K562 (cell line): ENCODE results near the gene GCKR. TPM values are rescaled to one million over a fixed set of nuclear protein-coding genes. Genes with fewer than 3 reads are reported as not detected.
A peak's percentile ranks its signal among the peaks of the same experiment; 100 is the strongest.

Source experiments
- BMI1 ChIP-seq: fragments of 150-350 bp; IDR thresholded peaks from 2 replicates; pipeline ENCODE4 v1.6.1; 2014; ENCODE audit warnings: low read length
- C11orf30 ChIP-seq: fragments of 450-650 bp; IDR thresholded peaks from 2 replicates; pipeline ENCODE4 v1.6.1; 2016; ENCODE audit warnings: low read depth, mild to moderate bottlenecking
- EHMT2 ChIP-seq: fragments of 450-650 bp; IDR thresholded peaks from 2 replicates; pipeline ENCODE4 v1.6.1; 2018; ENCODE audit warnings: antibody characterized with exemption
- ETV6 ChIP-seq, 3 experiments: fragments of 150-350 bp in 1 of 3; sonication (generic) in 1 of 3; formaldehyde crosslinking in 1 of 3; IDR thresholded peaks; 2 replicates each; pipeline versions ENCODE4 v1.6.1 to v1.8.0; 2014 to 2022; ENCODE audit warnings: borderline replicate concordance in 2 of 3, low read depth in 2 of 3, antibody characterized with exemption in 1 of 3, low read length in 1 of 3, mild to moderate bottlenecking in 1 of 3, missing genetic modification reagents in 1 of 3
- FIP1L1 ChIP-seq: fragments of 200-400 bp; formaldehyde crosslinking; IDR thresholded peaks from 2 replicates; pipeline ENCODE4 v1.6.1; 2018; ENCODE audit warnings: mild to moderate bottlenecking, low read depth, low read length; ENCODE audit not compliant: poor library complexity, severe bottlenecking
- IRF1 ChIP-seq: sonication (generic); formaldehyde crosslinking; IDR thresholded peaks from 2 replicates; pipeline ENCODE4 v1.8.0; 2022; ENCODE audit warnings: missing genetic modification reagents, mild to moderate bottlenecking, borderline replicate concordance
- KDM5B ChIP-seq: fragments of 200-600 bp; sonication (generic); IDR thresholded peaks from 2 replicates; pipeline ENCODE4 v1.6.1; 2012; ENCODE audit warnings: low read depth, mild to moderate bottlenecking, moderate library complexity, low read length, control low read depth, inconsistent platforms; ENCODE audit not compliant: insufficient replicate concordance
- MAFG ChIP-seq: fragments of 450-650 bp; conservative IDR thresholded peaks from 2 replicates; pipeline ENCODE4 v1.6.1; 2016; ENCODE audit warnings: missing genetic modification characterization, missing compliant biosample characterization
- MAFK ChIP-seq: IDR thresholded peaks from 2 replicates; pipeline ENCODE4 v1.6.1; 2011; ENCODE audit warnings: low read length, improper control_type of control experiment
- NCOA1 ChIP-seq: fragments of 450-650 bp; IDR thresholded peaks from 2 replicates; pipeline ENCODE4 v1.6.1; 2016; ENCODE audit warnings: low read depth
- NFE2 ChIP-seq: IDR thresholded peaks from 2 replicates; pipeline ENCODE4 v1.6.1; 2014; ENCODE audit warnings: antibody characterized with exemption, low read depth
- PRDM10 ChIP-seq: fragments of 450-650 bp; IDR thresholded peaks from 2 replicates; pipeline ENCODE4 v1.6.1; 2018; ENCODE audit not compliant: partially characterized antibody
- RCOR1 ChIP-seq, 2 experiments: IDR thresholded peaks; 2 replicates each; pipeline ENCODE4 v1.6.1; 2012; ENCODE audit warnings: low read depth in 2 of 2, low read length in 2 of 2, borderline replicate concordance in 1 of 2, improper control_type of control experiment in 1 of 2
- SPI1 ChIP-seq: IDR thresholded peaks from 2 replicates; pipeline ENCODE4 v1.6.1; 2011; ENCODE audit warnings: low read depth, low read length, control low read depth, borderline replicate concordance
- TAF15 ChIP-seq: fragments of 200-400 bp; formaldehyde crosslinking; IDR thresholded peaks from 2 replicates; pipeline ENCODE4 v1.6.1; 2017; ENCODE audit warnings: mild to moderate bottlenecking, low read depth, low read length, moderate library complexity
- TBL1XR1 ChIP-seq, 2 experiments: IDR thresholded peaks; 2 replicates each; pipeline ENCODE4 v1.6.1; 2012; ENCODE audit warnings: improper control_type of control experiment in 2 of 2, low read length in 2 of 2, mild to moderate bottlenecking in 1 of 2
- YY1 ChIP-seq, 3 experiments: IDR thresholded peaks; 2 replicates each; pipeline ENCODE4 v1.6.1; 2011; ENCODE audit warnings: low read length in 2 of 3, mild to moderate bottlenecking in 2 of 3, moderate library complexity in 2 of 3, borderline replicate concordance in 1 of 3, control low read depth in 1 of 3, low read depth in 1 of 3; ENCODE audit not compliant: insufficient read depth in 3 of 3, insufficient replicate concordance in 2 of 3, control insufficient read depth in 1 of 3, insufficient read length in 1 of 3; ENCODE audit errors: extremely low read depth in 1 of 3
- ZNF316 ChIP-seq: fragments of 450-650 bp; IDR thresholded peaks from 2 replicates; pipeline ENCODE4 v1.6.1; 2016
- polyA plus RNA-seq, 8 experiments: library from polyadenylated mRNA; depleted of rRNA in 4 of 8; stranded (reverse) in 5 of 8; unstranded in 3 of 8; fragments of >200 nt; fragmentation: Nextera tagmentation in 2 of 8; fragmentation: Illumina TruSeq in 1 of 8; extraction: Ambion mirVana in 2 of 8; extraction: Trizol in 1 of 8; gene quantifications; 2 replicates each; pipeline versions ENCODE4 v1.2.1 to v1.2.3, GENCODE V29; 2011 to 2014; ENCODE audit warnings: inconsistent platforms in 1 of 8, missing spikeins in 1 of 8
- total RNA-seq, 7 experiments: library from RNA; depleted of rRNA in 6 of 7; stranded (reverse); fragments of >200 nt in 6 of 7; fragmentation: Illumina TruSeq in 2 of 7; extraction: Trizol in 2 of 7; gene quantifications; 2 replicates each; pipeline versions ENCODE4 v1.2.1 to v1.2.3, GENCODE V29; 2011 to 2021; ENCODE audit warnings: low replicate concordance in 1 of 7
- TF ChIP-seq, protein P1 (sequence below): fragments of 250-450 bp; sonication (Bioruptor Pico); IDR thresholded peaks from 2 replicates; pipeline ENCODE4 v1.8.0; 2022; ENCODE audit warnings: moderate library complexity, mild to moderate bottlenecking, inconsistent platforms
- TF ChIP-seq, protein P2 (sequence below): fragments of 200-800 bp; sonication (Bioruptor generic); IDR thresholded peaks from 2 replicates; pipeline ENCODE4 v1.6.1; 2017; ENCODE audit warnings: missing genetic modification characterization, missing compliant biosample characterization

The GCKR gene
- total and polyA plus RNA-seq, 9 of the 15 experiments (the other 6 are each of a cell fraction or from before 2014, with no cell fraction given): 0.28 to 0.79 (median 0.50) TPM; not detected in 1

GRCh38 chr2:27471961-27472360, 24.7 kb upstream of the GCKR start (continued):
- TF ChIP-seq, protein P1, sequence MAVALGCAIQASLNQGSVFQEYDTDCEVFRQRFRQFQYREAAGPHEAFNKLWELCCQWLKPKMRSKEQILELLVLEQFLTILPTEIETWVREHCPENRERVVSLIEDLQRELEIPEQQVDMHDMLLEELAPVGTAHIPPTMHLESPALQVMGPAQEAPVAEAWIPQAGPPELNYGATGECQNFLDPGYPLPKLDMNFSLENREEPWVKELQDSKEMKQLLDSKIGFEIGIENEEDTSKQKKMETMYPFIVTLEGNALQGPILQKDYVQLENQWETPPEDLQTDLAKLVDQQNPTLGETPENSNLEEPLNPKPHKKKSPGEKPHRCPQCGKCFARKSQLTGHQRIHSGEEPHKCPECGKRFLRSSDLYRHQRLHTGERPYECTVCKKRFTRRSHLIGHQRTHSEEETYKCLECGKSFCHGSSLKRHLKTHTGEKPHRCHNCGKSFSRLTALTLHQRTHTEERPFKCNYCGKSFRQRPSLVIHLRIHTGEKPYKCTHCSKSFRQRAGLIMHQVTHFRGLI: no peak
- no peak for TF ChIP-seq KDM5B
- peak in 1 of 3 experiments; percentile 73 for TF ChIP-seq YY1 (IDR thresholded peaks at IDR 0.05; ENCODE audit: borderline replicate concordance in 1 of 3, control insufficient read depth in 1 of 3, extremely low read depth in 1 of 3, insufficient read depth in 3 of 3, insufficient read length in 1 of 3, insufficient replicate concordance in 2 of 3, low read depth in 1 of 3, low read length in 2 of 3)
- no peak for TF ChIP-seq BMI1
- TF ChIP-seq NCOA1: no peak
- peak; percentile 85 for TF ChIP-seq NFE2
- TF ChIP-seq TAF15: no peak
- TF ChIP-seq, protein P2, sequence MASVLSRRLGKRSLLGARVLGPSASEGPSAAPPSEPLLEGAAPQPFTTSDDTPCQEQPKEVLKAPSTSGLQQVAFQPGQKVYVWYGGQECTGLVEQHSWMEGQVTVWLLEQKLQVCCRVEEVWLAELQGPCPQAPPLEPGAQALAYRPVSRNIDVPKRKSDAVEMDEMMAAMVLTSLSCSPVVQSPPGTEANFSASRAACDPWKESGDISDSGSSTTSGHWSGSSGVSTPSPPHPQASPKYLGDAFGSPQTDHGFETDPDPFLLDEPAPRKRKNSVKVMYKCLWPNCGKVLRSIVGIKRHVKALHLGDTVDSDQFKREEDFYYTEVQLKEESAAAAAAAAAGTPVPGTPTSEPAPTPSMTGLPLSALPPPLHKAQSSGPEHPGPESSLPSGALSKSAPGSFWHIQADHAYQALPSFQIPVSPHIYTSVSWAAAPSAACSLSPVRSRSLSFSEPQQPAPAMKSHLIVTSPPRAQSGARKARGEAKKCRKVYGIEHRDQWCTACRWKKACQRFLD: 0 out of 2 replicates have a peak, but pooled peaks have one; percentile 28
- TF ChIP-seq IRF1: no peak
- no peak for TF ChIP-seq RCOR1 (IDR thresholded peaks at IDR 0.05; ENCODE audit: borderline replicate concordance in 1 of 2, low read depth in 2 of 2, low read length in 2 of 2)
- peak; percentile 77 for TF ChIP-seq C11orf30
- TF ChIP-seq TBL1XR1 (IDR thresholded peaks at IDR 0.05; ENCODE audit: low read length in 2 of 2): no peak
- TF ChIP-seq PRDM10: peak; percentile 53
- no peak for TF ChIP-seq ETV6 (IDR thresholded peaks at IDR 0.05; ENCODE audit: borderline replicate concordance in 1 of 2, low read depth in 2 of 2, low read length in 1 of 2)
- no peak for TF ChIP-seq ETV6 (CRISPR knock-in tag; IDR thresholded peaks at IDR 0.05; ENCODE audit: borderline replicate concordance)
- peak; percentile 48; the same call in 1 of the 2 replicates for TF ChIP-seq MAFK
- TF ChIP-seq EHMT2: peak; percentile 52; the same call in 1 of the 2 replicates
- no peak for TF ChIP-seq SPI1
- TF ChIP-seq ZNF316: peak; percentile 91
- TF ChIP-seq FIP1L1: no peak
- peak; percentile 80 for TF ChIP-seq MAFG (tag)
